H1 (cell line): Measurements from ENCODE around the gene PIK3R3. TPM values are rescaled to one million over a fixed set of nuclear protein-coding genes. Genes with fewer than 3 reads are reported as not detected.

Experiments
- CTCF ChIA-PET: fragments of 300-600 bp; sonication (Branson Sonifier 250); formaldehyde crosslinking; loops from one replicate; lab custom pipeline; 2021; ENCODE audit not compliant: partially characterized antibody; lab: Charles Lee
- POLR2A ChIA-PET: fragments of 300-600 bp; sonication (Branson Sonifier 250); formaldehyde crosslinking; loops from one replicate; lab custom pipeline; 2021; ENCODE audit warnings: inconsistent platforms; ENCODE audit not compliant: partially characterized antibody; lab: Charles Lee
- DNase-seq, 2 experiments: peaks; one replicate each; pipeline versions ENCODE4 v3.0.0 to v3.0.0-alpha.2; 2010 to 2022; ENCODE audit warnings: low spot score in 2 of 2, low read depth in 1 of 2, mixed read lengths in 1 of 2
- FAIRE-seq: peaks from 2 replicates; lab custom pipeline; 2011; peaks lifted over from hg19 to GRCh38; lab: Jason Lieb, UNC
- H2AFZ ChIP-seq: 2 replicates; pipeline ENCODE4 v1.8.1; 2012; ENCODE audit warnings: low read length, inconsistent platforms
- H2AK5ac ChIP-seq: 2 replicates; pipeline ENCODE4 v1.6.1; 2013; ENCODE audit warnings: low read depth, low read length
- H2BK120ac ChIP-seq: replicated peaks from 2 replicates; pipeline ENCODE3; 2013; ENCODE audit warnings: low read depth, low read length, inconsistent platforms
- H2BK12ac ChIP-seq: 2 replicates; pipeline ENCODE4 v1.6.1; 2013; ENCODE audit warnings: low read depth, low read length
- H2BK15ac ChIP-seq: 2 replicates; pipeline ENCODE4 v1.6.1; 2013; ENCODE audit warnings: low read length
- H2BK20ac ChIP-seq: 2 replicates; pipeline ENCODE4 v1.6.1; 2013; ENCODE audit warnings: low read length
- H2BK5ac ChIP-seq: 2 replicates; pipeline ENCODE4 v1.6.1; 2013; ENCODE audit warnings: low read depth, low read length
- H3K14ac ChIP-seq: 2 replicates; pipeline ENCODE4 v1.6.1; 2013; ENCODE audit warnings: inconsistent platforms; ENCODE audit not compliant: insufficient read length
- H3K18ac ChIP-seq: 2 replicates; pipeline ENCODE4 v1.6.1; 2013; ENCODE audit warnings: low read length; ENCODE audit errors: extremely low read depth
- H3K23ac ChIP-seq: 2 replicates; pipeline ENCODE4 v1.6.1; 2013; ENCODE audit warnings: inconsistent platforms; ENCODE audit not compliant: insufficient read length
- H3K23me2 ChIP-seq: 2 replicates; pipeline ENCODE4 v1.6.1; 2013; ENCODE audit warnings: low read depth, low read length
- H3K27ac ChIP-seq: 2 replicates; pipeline ENCODE4 v1.6.1; 2011; ENCODE audit warnings: low read depth, low read length, inconsistent platforms
- H3K27me3 ChIP-seq, 4 experiments: replicated peaks in 1 of 4; 1 replicate in 1 of 4; 2 replicates in 3 of 4; pipeline versions ENCODE4 v1.6.1 to v1.8.1; 2011 to 2013; ENCODE audit warnings: low read length in 3 of 4, mild to moderate bottlenecking in 3 of 4, inconsistent platforms in 2 of 4, mixed read lengths in 2 of 4, moderate library complexity in 1 of 4; ENCODE audit not compliant: control insufficient read depth in 3 of 4, insufficient read depth in 3 of 4; ENCODE audit errors: extremely low read depth in 1 of 4
- H3K36me3 ChIP-seq, 4 experiments: 2 replicates each; pipeline versions ENCODE4 v1.6.1 to v1.8.1; 2011 to 2013; ENCODE audit warnings: mild to moderate bottlenecking in 4 of 4, low read length in 3 of 4, moderate library complexity in 2 of 4, control low read depth in 1 of 4, inconsistent platforms in 1 of 4; ENCODE audit not compliant: insufficient read depth in 4 of 4, control insufficient read depth in 2 of 4
- H3K4ac ChIP-seq: replicated peaks from 2 replicates; pipeline ENCODE3; 2013; ENCODE audit warnings: low read length, low read depth, mixed read lengths, inconsistent platforms; ENCODE audit not compliant: insufficient read length
- H3K4me1 ChIP-seq, 4 experiments: replicated peaks in 1 of 4; 1 replicate in 1 of 4; 2 replicates in 3 of 4; pipeline versions ENCODE4 v1.6.1 to v1.8.1; 2011 to 2013; ENCODE audit warnings: low read length in 3 of 4, inconsistent platforms in 2 of 4, mixed read lengths in 1 of 4; ENCODE audit not compliant: insufficient read depth in 4 of 4, control insufficient read depth in 3 of 4
- H3K4me2 ChIP-seq, 2 experiments: 2 replicates each; pipeline versions ENCODE4 v1.6.1 to v1.8.1; 2011 to 2013; ENCODE audit warnings: low read depth in 2 of 2, low read length in 2 of 2, control low read depth in 1 of 2, inconsistent platforms in 1 of 2, mild to moderate bottlenecking in 1 of 2; ENCODE audit not compliant: insufficient read depth in 1 of 2
- H3K4me3 ChIP-seq, 4 experiments: fragments of 200-600, 300-600 bp in 1 of 4; sonication (generic), shearing (Covaris generic), sonication (Bioruptor Twin) in 1 of 4; 2 replicates each; pipeline versions ENCODE4 v1.5.1 to v1.8.1; 2011 to 2016; ENCODE audit warnings: low read length in 4 of 4, low read depth in 3 of 4, control low read depth in 2 of 4, inconsistent platforms in 2 of 4, mild to moderate bottlenecking in 2 of 4, mixed read lengths in 1 of 4, moderate library complexity in 1 of 4; ENCODE audit not compliant: insufficient read depth in 2 of 4; ENCODE audit errors: extremely low read depth in 1 of 4
- H3K56ac ChIP-seq: replicated peaks from 2 replicates; pipeline ENCODE3; 2013; ENCODE audit warnings: low read depth, mild to moderate bottlenecking, mixed read lengths, low read length, inconsistent platforms; ENCODE audit not compliant: insufficient read length
- H3K79me1 ChIP-seq: 2 replicates; pipeline ENCODE4 v1.6.1; 2013; ENCODE audit warnings: low read depth, low read length, control low read depth
- H3K79me2 ChIP-seq, 2 experiments: 2 replicates each; pipeline versions ENCODE4 v1.6.1 to v1.8.1; 2012 to 2013; ENCODE audit warnings: low read length in 2 of 2, mild to moderate bottlenecking in 2 of 2, inconsistent platforms in 1 of 2; ENCODE audit not compliant: insufficient read depth in 2 of 2, control insufficient read depth in 1 of 2
- H3K9ac ChIP-seq, 4 experiments: replicated peaks in 1 of 4; 1 replicate in 1 of 4; 2 replicates in 3 of 4; pipeline versions ENCODE4 v1.6.1 to v1.8.1; 2011 to 2013; ENCODE audit warnings: low read depth in 3 of 4, low read length in 3 of 4, control low read depth in 2 of 4, mild to moderate bottlenecking in 2 of 4, moderate library complexity in 2 of 4, inconsistent platforms in 1 of 4; ENCODE audit errors: extremely low read depth in 1 of 4
- H3K9me3 ChIP-seq, 2 experiments: 2 replicates each; pipeline versions ENCODE4 v1.6.1 to v1.8.1; 2012 to 2013; ENCODE audit warnings: mild to moderate bottlenecking in 2 of 2, moderate library complexity in 2 of 2, control low read depth in 1 of 2, inconsistent platforms in 1 of 2, low read depth in 1 of 2, low read length in 1 of 2, mixed read lengths in 1 of 2; ENCODE audit not compliant: insufficient read depth in 2 of 2
- H4K20me1 ChIP-seq, 2 experiments: replicated peaks in 1 of 2; 2 replicates each; pipeline versions ENCODE3 to v1.8.1; 2011 to 2013; ENCODE audit warnings: inconsistent platforms in 2 of 2, low read length in 2 of 2, mild to moderate bottlenecking in 1 of 2; ENCODE audit not compliant: insufficient read depth in 2 of 2, control insufficient read depth in 1 of 2
- H4K5ac ChIP-seq: 2 replicates; pipeline ENCODE4 v1.6.1; 2013; ENCODE audit warnings: low read length, low read depth, mixed read lengths, inconsistent platforms; ENCODE audit not compliant: insufficient read length
- H4K8ac ChIP-seq: 2 replicates; pipeline ENCODE4 v1.8.0; 2013; ENCODE audit warnings: mild to moderate bottlenecking, moderate library complexity, low read length, inconsistent platforms; ENCODE audit not compliant: insufficient read depth; ENCODE audit errors: extremely low read depth
- H4K91ac ChIP-seq: replicated peaks from 2 replicates; pipeline ENCODE3; 2013; ENCODE audit warnings: low read length, mixed read lengths, inconsistent platforms; ENCODE audit not compliant: insufficient read length
- BCL11A ChIP-seq, 2 experiments: IDR thresholded peaks; one replicate each; pipeline ENCODE4 v1.6.1; 2011; ENCODE audit warnings: low read depth in 2 of 2, low read length in 2 of 2, mild to moderate bottlenecking in 2 of 2
- CBX8 ChIP-seq: fragments of 300-800, 300-1000 bp; sonication (generic); IDR thresholded peaks from 2 replicates; pipeline ENCODE4 v1.7.1; 2016; ENCODE audit warnings: low read depth, low read length, borderline replicate concordance
- MAFK ChIP-seq: IDR thresholded peaks from 2 replicates; pipeline ENCODE4 v1.6.1; 2012; ENCODE audit warnings: low read depth, mild to moderate bottlenecking, improper control_type of control experiment, low read length
- PHF8 ChIP-seq: fragments of 200-600 bp; sonication (generic); conservative IDR thresholded peaks from 2 replicates; pipeline ENCODE4 v1.7.1; 2012; ENCODE audit warnings: low read depth, mild to moderate bottlenecking, inconsistent platforms, low read length, moderate library complexity
- SIX5 ChIP-seq: IDR thresholded peaks from 2 replicates; pipeline ENCODE4 v1.6.1; 2011; ENCODE audit warnings: mild to moderate bottlenecking, low read depth, low read length
- SRF ChIP-seq: IDR thresholded peaks from 2 replicates; pipeline ENCODE4 v1.6.1; 2011; ENCODE audit warnings: mild to moderate bottlenecking, low read depth, low read length, moderate library complexity
- TEAD4 ChIP-seq: IDR thresholded peaks from 2 replicates; pipeline ENCODE4 v1.6.1; 2012; ENCODE audit warnings: low read depth, low read length, inconsistent platforms, mixed read lengths
- WGBS, 2 experiments: shearing (Covaris generic) in 1 of 2; methylation state at CpG; one replicate each; pipeline versions ENCODE4 v1.1.6 to v1.1.7; 2013 to 2015; ENCODE audit warnings: low lambda C conversion rate in 2 of 2, mixed read lengths in 2 of 2, inconsistent platforms in 1 of 2, low coverage in 1 of 2, missing lambda C conversion rate in 1 of 2; ENCODE audit not compliant: insufficient replicate concordance in 2 of 2, insufficient coverage in 1 of 2, insufficient read length in 1 of 2; ENCODE audit errors: extremely low coverage in 1 of 2, missing lambda C conversion rate in 1 of 2; 5-methylcytosine and 5-hydroxymethylcytosine counted together
- polyA plus RNA-seq, 7 experiments: library from polyadenylated mRNA; depleted of rRNA in 3 of 7; stranded (reverse) in 5 of 7; unstranded in 2 of 7; fragments of >200 nt in 5 of 7; fragments of 200-250 nt in 2 of 7; gene quantifications; 1 replicate in 5 of 7; 2 replicates in 1 of 7; 4 replicates in 1 of 7; pipeline versions ENCODE4 v1.2.1 to v1.2.3, GENCODE V29; 2011 to 2013; ENCODE audit warnings: missing spikeins in 2 of 7, mixed read lengths in 2 of 7
- total RNA-seq: library from RNA; stranded (reverse); fragmentation: NEBNext Ultra II Directional; extraction: Animal tissue kit (Norgen Biotek cat#: 25700); gene quantifications from 2 replicates; pipeline ENCODE4 v1.2.1, GENCODE V29; 2021

The PIK3R3 gene
- total and polyA plus RNA-seq, 2 of the 8 experiments (the other 6 are each of a cell fraction or from before 2014, with no cell fraction given), result 5.3 to 13.6 TPM

- no peak overlapping the region for H2AFZ ChIP-seq
- H3K14ac ChIP-seq, result no peak overlapping the region
- H2BK15ac ChIP-seq, result no peak overlapping the region
- POLR2A ChIA-PET, result interaction anchor here (0.6 kb wide), 1 partner anchor 338 kb away, joined by 4 read pairs; no protein-coding TSS in a partner anchor
- H2AK5ac ChIP-seq, result no peak overlapping the region
- no peaks in the 10 kb centered on the region for H4K20me1 ChIP-seq
- H3K9ac ChIP-seq, result no peak overlapping the region
- no peaks in the 10 kb centered on the region for H3K79me1 ChIP-seq
- no peak overlapping the region for H2BK120ac ChIP-seq
- H3K23me2 ChIP-seq, result no peaks in the 10 kb centered on the region
- H2BK12ac ChIP-seq, result no peak overlapping the region
- CTCF ChIA-PET, result no interaction called here
- FAIRE-seq, result no peak
- no peak for TF ChIP-seq CBX8
- no peak for TF ChIP-seq BCL11A (IDR thresholded peaks at IDR 0.05; ENCODE audit: low read depth in 2 of 2, low read length in 2 of 2)
- TF ChIP-seq TEAD4, result no peak
- no peak for TF ChIP-seq SRF
- no peak for TF ChIP-seq SIX5
- TF ChIP-seq PHF8, result no peak
- no peak for TF ChIP-seq MAFK
- H3K79me2 ChIP-seq, result no peaks in the 10 kb centered on the region
- H3K27ac ChIP-seq, result no peak overlapping the region
- DNase-seq, result no peak
- H2BK20ac ChIP-seq, result no peak overlapping the region
- H3K4ac ChIP-seq, result no peak overlapping the region
- no peaks in the 10 kb centered on the region; a peak in 1 of 4 replicates for H3K9me3 ChIP-seq
- H3K23ac ChIP-seq, result no peak overlapping the region
- WGBS, 2 experiments, result 92% methylated on average over 6 of the region's 6 CpGs; no CpG with 5 or more reads in 1 of the 2 experiments
- H4K8ac ChIP-seq, result no peak overlapping the region
- H2BK5ac ChIP-seq, result no peak overlapping the region
- H3K36me3 ChIP-seq, result peaks cover 3 to 16% (median 10%) of the 10 kb centered on the region in 4 experiments; a peak in 6 of 8 replicates
- H3K27me3 ChIP-seq, result no peaks in the 10 kb centered on the region
- no peak overlapping the region for H3K56ac ChIP-seq
- no peak overlapping the region for H4K91ac ChIP-seq
- H3K4me2 ChIP-seq, result no peak overlapping the region
- H4K5ac ChIP-seq, result no peak overlapping the region
- H3K4me3 ChIP-seq, result no peak overlapping the region
- no peak overlapping the region for H3K18ac ChIP-seq
- H3K4me1 ChIP-seq, result peaks cover 0 to 4% (median 2%) of the 10 kb centered on the region in 4 experiments; a peak in 5 of 7 replicates
Observed at GRCh38 chr1:46017876-46018503, 114.4 kb downstream of the PIK3R3 start.
